ENCODE data around the gene CSRNP3. TPM values are rescaled to one million over a fixed set of nuclear protein-coding genes. Genes with fewer than 3 reads are reported as not detected.

CSRNP3 gene
- total and polyA plus RNA-seq, 2 donors (not counting 1 experiment from before 2014, with no cell fraction given): not detected

GRCh38 chr2:165466386-165466785, 3.1 kb upstream of the CSRNP3 start:
- Mint-ChIP-seq H3K27ac (no peak overlapping the region), H3K9me3 (ENCODE audit: insufficient read depth) (no peaks in the 10 kb centered on the region), H3K4me3 (no peak overlapping the region), H3K27me3 (peaks cover 6% of the 10 kb centered on the region), H3K4me1 (no peaks in the 10 kb centered on the region)
- no peaks in the 10 kb centered on the region for H3K36me3 ChIP-seq (replicated peaks in 1 of 2; ENCODE audit: control extremely low read depth in 1 of 2, control insufficient read depth in 1 of 2, extremely low read depth in 1 of 2, insufficient read depth in 2 of 2, low read length in 1 of 2)
- H3K79me2 ChIP-seq (ENCODE audit: control insufficient read depth, insufficient read depth, low read length): no peaks in the 10 kb centered on the region
- H4K20me1 ChIP-seq (ENCODE audit: control insufficient read depth, insufficient read depth, low read length, poor library complexity, severe bottlenecking): no peaks in the 10 kb centered on the region
- H3K27me3 ChIP-seq (replicated peaks in 1 of 4; ENCODE audit: control extremely low read depth in 1 of 4, control insufficient read depth in 3 of 4, insufficient read depth in 4 of 4, low read length in 3 of 4): peaks cover 0 to 3% (median 0%) of the 10 kb centered on the region in 4 experiments
- H2AFZ ChIP-seq (ENCODE audit: insufficient read depth, low read depth, low read length, poor library complexity, severe bottlenecking): no peak overlapping the region
- H3K4me2 ChIP-seq (replicated peaks; ENCODE audit: low read depth, low read length, poor library complexity, severe bottlenecking): no peak overlapping the region
- H3K9me3 ChIP-seq (ENCODE audit: control extremely low read depth in 1 of 3, control insufficient read depth in 2 of 3, insufficient read depth in 1 of 3, low read length in 2 of 3): no peaks in the 10 kb centered on the region
- no peak overlapping the region for H3K27ac ChIP-seq (ENCODE audit: low read length in 2 of 2)
- DNase-seq: no peak
- no peak overlapping the region for H3K4me3 ChIP-seq (ENCODE audit: control extremely low read depth in 1 of 5, extremely low read depth in 1 of 5, insufficient read depth in 1 of 5, low read depth in 2 of 5, low read length in 4 of 5)
- no peak overlapping the region for H3K9ac ChIP-seq (ENCODE audit: low read length)
- ChIA-PET CTCF (no interaction called here), POLR2A (no interaction called here)
- ATAC-seq (ENCODE audit: low read depth): no peak
- intact Hi-C loops (cut with micrococcal nuclease): no loop called here
- WGBS (ENCODE audit: insufficient coverage): no CpG with 5 or more reads among the region's 2 CpGs
- no peaks in the 10 kb centered on the region for H3K4me1 ChIP-seq (ENCODE audit: control insufficient read depth in 2 of 2, insufficient read depth in 2 of 2, low read length in 2 of 2)
- TF ChIP-seq CTCF (IDR thresholded peaks at IDR 0.05) (no peak), EZH2 (IDR thresholded peaks at IDR 0.05; ENCODE audit: borderline replicate concordance, insufficient read depth, low read depth, low read length, poor library complexity, severe bottlenecking) (no peak)

GRCh38 chr2:165467921-165468320, 1.6 kb upstream of the CSRNP3 start:
- H4K20me1 ChIP-seq (ENCODE audit: control insufficient read depth, insufficient read depth, low read length, poor library complexity, severe bottlenecking): no peaks in the 10 kb centered on the region
- no peak for TF ChIP-seq CTCF (IDR thresholded peaks at IDR 0.05)
- no peaks in the 10 kb centered on the region for H3K9me3 ChIP-seq (ENCODE audit: control extremely low read depth in 1 of 3, control insufficient read depth in 2 of 3, insufficient read depth in 1 of 3, low read length in 2 of 3)
- H3K4me3 ChIP-seq (ENCODE audit: control extremely low read depth in 1 of 5, extremely low read depth in 1 of 5, insufficient read depth in 1 of 5, low read depth in 2 of 5, low read length in 4 of 5): no peak overlapping the region
- ATAC-seq (ENCODE audit: low read depth) (no peak), DNase-seq (no peak)
- H3K36me3 ChIP-seq (replicated peaks in 1 of 2; ENCODE audit: control extremely low read depth in 1 of 2, control insufficient read depth in 1 of 2, extremely low read depth in 1 of 2, insufficient read depth in 2 of 2, low read length in 1 of 2): no peaks in the 10 kb centered on the region
- no peaks in the 10 kb centered on the region for H3K79me2 ChIP-seq (ENCODE audit: control insufficient read depth, insufficient read depth, low read length)
- no peaks in the 10 kb centered on the region for H3K4me1 ChIP-seq (ENCODE audit: control insufficient read depth in 2 of 2, insufficient read depth in 2 of 2, low read length in 2 of 2)
- peaks cover 6% of the 10 kb centered on the region for H3K27me3 Mint-ChIP-seq
- intact Hi-C loops (cut with micrococcal nuclease): no loop called here
- H3K9me3 Mint-ChIP-seq (ENCODE audit: insufficient read depth): no peaks in the 10 kb centered on the region
- H3K4me1 Mint-ChIP-seq: no peaks in the 10 kb centered on the region
- WGBS (ENCODE audit: insufficient coverage): 100% methylated on average over 3 of the region's 3 CpGs
- no peak overlapping the region for H3K27ac ChIP-seq (ENCODE audit: low read length in 2 of 2)
- ChIA-PET POLR2A (no interaction called here), CTCF (no interaction called here)
- H3K9ac ChIP-seq (ENCODE audit: low read length): no peak overlapping the region
- H3K27ac Mint-ChIP-seq: no peak overlapping the region
- H3K4me3 Mint-ChIP-seq: no peak overlapping the region
- no peak overlapping the region for H2AFZ ChIP-seq (ENCODE audit: insufficient read depth, low read depth, low read length, poor library complexity, severe bottlenecking)
- H3K27me3 ChIP-seq (replicated peaks in 1 of 4; ENCODE audit: control extremely low read depth in 1 of 4, control insufficient read depth in 3 of 4, insufficient read depth in 4 of 4, low read length in 3 of 4): peaks cover 0 to 3% (median 0%) of the 10 kb centered on the region in 4 experiments
- no peak overlapping the region for H3K4me2 ChIP-seq (replicated peaks; ENCODE audit: low read depth, low read length, poor library complexity, severe bottlenecking)
